ENCODE data around the gene KIFC3. TPM values are rescaled to one million over a fixed set of nuclear protein-coding genes. Genes with fewer than 3 reads are reported as not detected.
A peak's percentile ranks its signal among the peaks of the same experiment; 100 is the strongest.

Gene KIFC3
- total and polyA plus RNA-seq, 2 of the 13 experiments (the other 11 are each of a cell fraction or from before 2014, with no cell fraction given) = 42.1 to 45.3 TPM

DNA sequence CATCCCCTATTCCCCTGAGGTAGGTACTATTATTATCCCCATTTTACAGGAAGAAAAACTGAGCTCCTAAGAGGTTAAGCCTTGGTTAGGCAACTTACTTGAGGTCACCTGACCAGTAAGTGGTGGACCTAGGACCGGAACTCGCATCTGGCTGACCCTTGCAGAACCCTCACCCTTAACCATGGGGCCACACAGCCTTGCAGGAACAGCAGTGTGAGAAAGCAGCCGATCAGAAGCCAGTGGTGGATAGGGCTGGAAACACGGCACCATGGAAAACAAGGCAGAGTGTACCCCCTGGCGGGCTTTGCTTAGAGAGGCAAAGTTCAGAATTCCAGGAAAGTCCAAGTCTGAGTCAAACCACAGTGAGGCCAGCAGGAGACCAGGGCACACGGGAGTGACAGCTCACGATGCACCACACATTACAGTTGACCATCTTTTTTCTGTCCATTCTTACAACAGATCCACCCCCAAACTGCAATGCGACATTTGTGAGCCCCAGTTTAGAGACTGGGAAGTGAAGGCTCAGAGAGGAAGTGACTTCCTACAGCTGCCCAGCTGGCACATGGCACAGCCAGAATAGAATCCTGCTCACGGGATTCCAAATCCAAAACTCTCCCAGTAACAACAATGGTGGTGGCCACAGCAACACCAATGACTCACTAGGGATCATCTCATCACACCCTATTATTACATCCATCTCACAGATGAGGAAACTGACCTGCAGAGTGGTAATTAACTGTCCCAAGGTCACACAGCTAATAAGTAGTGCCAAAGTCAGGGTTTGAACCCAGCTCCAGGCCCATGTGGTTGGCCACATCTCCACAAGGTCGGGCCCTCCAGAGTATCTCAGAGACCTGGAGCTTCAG lies 20.3 kb downstream of the KIFC3 start (continued):
- TF ChIP-seq ZNF614 (CRISPR knock-in tag; IDR thresholded peaks at IDR 0.05; ENCODE audit: borderline replicate concordance) (peak; percentile 74), PLRG1 (conservative IDR thresholded peaks at IDR 0.05) (no peak), BORCS8-MEF2B (CRISPR knock-in tag; IDR thresholded peaks at IDR 0.05) (peak; percentile 60; the same call in 1 of the 2 replicates), KAT7 (CRISPR knock-in tag; IDR thresholded peaks at IDR 0.05; ENCODE audit: borderline replicate concordance) (no peak), CEBPB (IDR thresholded peaks at IDR 0.05; ENCODE audit: borderline replicate concordance, low read depth, low read length) (peak; percentile 34; the same call in 1 of the 2 replicates), ASH2L (IDR thresholded peaks at IDR 0.05; ENCODE audit: insufficient read length, low read depth, low read length) (no peak), CREB1 (IDR thresholded peaks at IDR 0.05) (no peak), CREB1 (CRISPR knock-in tag; IDR thresholded peaks at IDR 0.05) (no peak; the same call in 1 of the 2 replicates), CC2D1A (CRISPR knock-in tag; IDR thresholded peaks at IDR 0.05) (no peak)
- TF ChIP-seq, protein P1, sequence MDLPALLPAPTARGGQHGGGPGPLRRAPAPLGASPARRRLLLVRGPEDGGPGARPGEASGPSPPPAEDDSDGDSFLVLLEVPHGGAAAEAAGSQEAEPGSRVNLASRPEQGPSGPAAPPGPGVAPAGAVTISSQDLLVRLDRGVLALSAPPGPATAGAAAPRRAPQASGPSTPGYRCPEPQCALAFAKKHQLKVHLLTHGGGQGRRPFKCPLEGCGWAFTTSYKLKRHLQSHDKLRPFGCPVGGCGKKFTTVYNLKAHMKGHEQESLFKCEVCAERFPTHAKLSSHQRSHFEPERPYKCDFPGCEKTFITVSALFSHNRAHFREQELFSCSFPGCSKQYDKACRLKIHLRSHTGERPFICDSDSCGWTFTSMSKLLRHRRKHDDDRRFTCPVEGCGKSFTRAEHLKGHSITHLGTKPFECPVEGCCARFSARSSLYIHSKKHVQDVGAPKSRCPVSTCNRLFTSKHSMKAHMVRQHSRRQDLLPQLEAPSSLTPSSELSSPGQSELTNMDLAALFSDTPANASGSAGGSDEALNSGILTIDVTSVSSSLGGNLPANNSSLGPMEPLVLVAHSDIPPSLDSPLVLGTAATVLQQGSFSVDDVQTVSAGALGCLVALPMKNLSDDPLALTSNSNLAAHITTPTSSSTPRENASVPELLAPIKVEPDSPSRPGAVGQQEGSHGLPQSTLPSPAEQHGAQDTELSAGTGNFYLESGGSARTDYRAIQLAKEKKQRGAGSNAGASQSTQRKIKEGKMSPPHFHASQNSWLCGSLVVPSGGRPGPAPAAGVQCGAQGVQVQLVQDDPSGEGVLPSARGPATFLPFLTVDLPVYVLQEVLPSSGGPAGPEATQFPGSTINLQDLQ (CRISPR knock-in tag; IDR thresholded peaks at IDR 0.05) = no peak
- TF ChIP-seq, protein P2, sequence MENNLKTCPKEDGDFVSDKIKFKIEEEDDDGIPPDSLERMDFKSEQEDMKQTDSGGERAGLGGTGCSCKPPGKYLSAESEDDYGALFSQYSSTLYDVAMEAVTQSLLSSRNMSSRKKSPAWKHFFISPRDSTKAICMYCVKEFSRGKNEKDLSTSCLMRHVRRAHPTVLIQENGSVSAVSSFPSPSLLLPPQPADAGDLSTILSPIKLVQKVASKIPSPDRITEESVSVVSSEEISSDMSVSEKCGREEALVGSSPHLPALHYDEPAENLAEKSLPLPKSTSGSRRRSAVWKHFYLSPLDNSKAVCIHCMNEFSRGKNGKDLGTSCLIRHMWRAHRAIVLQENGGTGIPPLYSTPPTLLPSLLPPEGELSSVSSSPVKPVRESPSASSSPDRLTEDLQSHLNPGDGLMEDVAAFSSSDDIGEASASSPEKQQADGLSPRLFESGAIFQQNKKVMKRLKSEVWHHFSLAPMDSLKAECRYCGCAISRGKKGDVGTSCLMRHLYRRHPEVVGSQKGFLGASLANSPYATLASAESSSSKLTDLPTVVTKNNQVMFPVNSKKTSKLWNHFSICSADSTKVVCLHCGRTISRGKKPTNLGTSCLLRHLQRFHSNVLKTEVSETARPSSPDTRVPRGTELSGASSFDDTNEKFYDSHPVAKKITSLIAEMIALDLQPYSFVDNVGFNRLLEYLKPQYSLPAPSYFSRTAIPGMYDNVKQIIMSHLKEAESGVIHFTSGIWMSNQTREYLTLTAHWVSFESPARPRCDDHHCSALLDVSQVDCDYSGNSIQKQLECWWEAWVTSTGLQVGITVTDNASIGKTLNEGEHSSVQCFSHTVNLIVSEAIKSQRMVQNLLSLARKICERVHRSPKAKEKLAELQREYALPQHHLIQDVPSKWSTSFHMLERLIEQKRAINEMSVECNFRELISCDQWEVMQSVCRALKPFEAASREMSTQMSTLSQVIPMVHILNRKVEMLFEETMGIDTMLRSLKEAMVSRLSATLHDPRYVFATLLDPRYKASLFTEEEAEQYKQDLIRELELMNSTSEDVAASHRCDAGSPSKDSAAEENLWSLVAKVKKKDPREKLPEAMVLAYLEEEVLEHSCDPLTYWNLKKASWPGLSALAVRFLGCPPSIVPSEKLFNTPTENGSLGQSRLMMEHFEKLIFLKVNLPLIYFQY (CRISPR knock-in tag; IDR thresholded peaks at IDR 0.05; ENCODE audit: borderline replicate concordance) = peak; percentile 58; the same call in 1 of the 2 replicates
- TF ChIP-seq, protein P3, sequence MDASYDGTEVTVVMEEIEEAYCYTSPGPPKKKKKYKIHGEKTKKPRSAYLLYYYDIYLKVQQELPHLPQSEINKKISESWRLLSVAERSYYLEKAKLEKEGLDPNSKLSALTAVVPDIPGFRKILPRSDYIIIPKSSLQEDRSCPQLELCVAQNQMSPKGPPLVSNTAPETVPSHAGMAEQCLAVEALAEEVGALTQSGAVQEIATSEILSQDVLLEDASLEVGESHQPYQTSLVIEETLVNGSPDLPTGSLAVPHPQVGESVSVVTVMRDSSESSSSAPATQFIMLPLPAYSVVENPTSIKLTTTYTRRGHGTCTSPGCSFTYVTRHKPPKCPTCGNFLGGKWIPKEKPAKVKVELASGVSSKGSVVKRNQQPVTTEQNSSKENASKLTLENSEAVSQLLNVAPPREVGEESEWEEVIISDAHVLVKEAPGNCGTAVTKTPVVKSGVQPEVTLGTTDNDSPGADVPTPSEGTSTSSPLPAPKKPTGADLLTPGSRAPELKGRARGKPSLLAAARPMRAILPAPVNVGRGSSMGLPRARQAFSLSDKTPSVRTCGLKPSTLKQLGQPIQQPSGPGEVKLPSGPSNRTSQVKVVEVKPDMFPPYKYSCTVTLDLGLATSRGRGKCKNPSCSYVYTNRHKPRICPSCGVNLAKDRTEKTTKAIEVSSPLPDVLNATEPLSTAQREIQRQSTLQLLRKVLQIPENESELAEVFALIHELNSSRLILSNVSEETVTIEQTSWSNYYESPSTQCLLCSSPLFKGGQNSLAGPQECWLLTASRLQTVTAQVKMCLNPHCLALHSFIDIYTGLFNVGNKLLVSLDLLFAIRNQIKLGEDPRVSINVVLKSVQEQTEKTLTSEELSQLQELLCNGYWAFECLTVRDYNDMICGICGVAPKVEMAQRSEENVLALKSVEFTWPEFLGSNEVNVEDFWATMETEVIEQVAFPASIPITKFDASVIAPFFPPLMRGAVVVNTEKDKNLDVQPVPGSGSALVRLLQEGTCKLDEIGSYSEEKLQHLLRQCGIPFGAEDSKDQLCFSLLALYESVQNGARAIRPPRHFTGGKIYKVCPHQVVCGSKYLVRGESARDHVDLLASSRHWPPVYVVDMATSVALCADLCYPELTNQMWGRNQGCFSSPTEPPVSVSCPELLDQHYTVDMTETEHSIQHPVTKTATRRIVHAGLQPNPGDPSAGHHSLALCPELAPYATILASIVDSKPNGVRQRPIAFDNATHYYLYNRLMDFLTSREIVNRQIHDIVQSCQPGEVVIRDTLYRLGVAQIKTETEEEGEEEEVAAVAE (CRISPR knock-in tag; IDR thresholded peaks at IDR 0.05; ENCODE audit: borderline replicate concordance) = no peak
- TF ChIP-seq, protein P4, sequence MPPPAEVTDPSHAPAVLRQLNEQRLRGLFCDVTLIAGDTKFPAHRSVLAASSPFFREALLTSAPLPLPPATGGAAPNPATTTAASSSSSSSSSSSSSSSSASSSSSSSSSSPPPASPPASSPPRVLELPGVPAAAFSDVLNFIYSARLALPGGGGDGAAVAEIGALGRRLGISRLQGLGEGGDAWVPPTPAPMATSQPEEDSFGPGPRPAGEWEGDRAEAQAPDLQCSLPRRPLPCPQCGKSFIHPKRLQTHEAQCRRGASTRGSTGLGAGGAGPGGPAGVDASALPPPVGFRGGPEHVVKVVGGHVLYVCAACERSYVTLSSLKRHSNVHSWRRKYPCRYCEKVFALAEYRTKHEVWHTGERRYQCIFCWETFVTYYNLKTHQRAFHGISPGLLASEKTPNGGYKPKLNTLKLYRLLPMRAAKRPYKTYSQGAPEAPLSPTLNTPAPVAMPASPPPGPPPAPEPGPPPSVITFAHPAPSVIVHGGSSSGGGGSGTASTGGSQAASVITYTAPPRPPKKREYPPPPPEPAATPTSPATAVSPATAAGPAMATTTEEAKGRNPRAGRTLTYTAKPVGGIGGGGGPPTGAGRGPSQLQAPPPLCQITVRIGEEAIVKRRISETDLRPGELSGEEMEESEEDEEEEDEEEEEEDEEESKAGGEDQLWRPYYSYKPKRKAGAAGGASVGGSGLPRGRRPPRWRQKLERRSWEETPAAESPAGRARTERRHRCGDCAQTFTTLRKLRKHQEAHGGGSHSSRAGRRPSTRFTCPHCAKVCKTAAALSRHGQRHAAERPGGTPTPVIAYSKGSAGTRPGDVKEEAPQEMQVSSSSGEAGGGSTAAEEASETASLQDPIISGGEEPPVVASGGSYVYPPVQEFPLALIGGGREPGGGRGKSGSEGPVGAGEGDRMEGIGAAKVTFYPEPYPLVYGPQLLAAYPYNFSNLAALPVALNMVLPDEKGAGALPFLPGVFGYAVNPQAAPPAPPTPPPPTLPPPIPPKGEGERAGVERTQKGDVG (CRISPR knock-in tag; IDR thresholded peaks at IDR 0.05; ENCODE audit: borderline replicate concordance) = no peak

All from HepG2 (cell line).